Measurements from ENCODE around the gene DIAPH2. TPM values are rescaled to one million over a fixed set of nuclear protein-coding genes. Genes with fewer than 3 reads are reported as not detected.

Gene DIAPH2
- total and polyA plus RNA-seq, 2 of the 13 experiments (the other 11 are each of a cell fraction or from before 2014, with no cell fraction given) = 2.1 to 8.5 TPM

GRCh38 chrX:97363843-97364242, 679.2 kb downstream of the DIAPH2 start (continued):
- TF ChIP-seq ZFP37 (CRISPR knock-in tag; IDR thresholded peaks at IDR 0.05; ENCODE audit: borderline replicate concordance) = no peak

GRCh38 chrX:97366237-97366636, 681.6 kb downstream of the DIAPH2 start:
- Histone ChIP-seq H3K36me3 (replicated peaks in 1 of 2; ENCODE audit: control insufficient read depth in 1 of 2, insufficient read depth in 2 of 2, low read length in 2 of 2) (no peaks in the 10 kb centered on the region), H3K4me1 (ENCODE audit: insufficient read depth, low read length) (no peaks in the 10 kb centered on the region), H3K79me2 (ENCODE audit: insufficient read depth, low read length) (no peaks in the 10 kb centered on the region), H4K20me1 (ENCODE audit: insufficient read depth, low read length) (no peaks in the 10 kb centered on the region), H3K27me3 (ENCODE audit: control insufficient read depth in 1 of 2, insufficient read depth in 2 of 2, low read length in 2 of 2) (no peaks in the 10 kb centered on the region), H3K9ac (ENCODE audit: insufficient read depth, low read depth, low read length) (no peak overlapping the region), H3K9me3 (ENCODE audit: low read length) (no peaks in the 10 kb centered on the region), H2AFZ (ENCODE audit: low read length) (no peak overlapping the region), H3K27ac (ENCODE audit: extremely low read length, insufficient read depth, low read length) (no peak overlapping the region), H3K4me2 (ENCODE audit: low read depth, low read length) (no peak overlapping the region), H3K4me3 (replicated peaks in 1 of 3; ENCODE audit: insufficient read depth in 1 of 3, low read depth in 2 of 3, low read length in 3 of 3) (no peak overlapping the region)
- POLR2A ChIA-PET = no interaction called here
- ATAC-seq (no peak), FAIRE-seq (no peak), DNase-seq (ENCODE audit: low spot score) (no peak)
- no peak for TF ChIP-seq SIX1 (CRISPR knock-in tag; IDR thresholded peaks at IDR 0.05; ENCODE audit: borderline replicate concordance)
- intact Hi-C loops (cut with micrococcal nuclease; ENCODE audit: unreplicated experiment) = no loop called here
- 83% methylated on average over 3 of the region's 3 CpGs for WGBS (ENCODE audit: low lambda C conversion rate)
- no TSS peak for BruUV-seq (replicated peaks)
- CTCF ChIA-PET (ENCODE audit: low intra/inter-chr PET ratio, low total read pairs) = no interaction called here
- in situ Hi-C loops (cut with HindIII; ENCODE audit: extremely low pct_ligation_motif_present, low pct_unique_long_range_greater_than_20kb) = no loop called here

- Histone ChIP-seq H3K4me1 (ENCODE audit: insufficient read depth, low read length) (no peaks in the 10 kb centered on the region), H3K9me3 (ENCODE audit: low read length) (no peaks in the 10 kb centered on the region), H3K79me2 (ENCODE audit: insufficient read depth, low read length) (no peaks in the 10 kb centered on the region), H3K36me3 (replicated peaks in 1 of 2; ENCODE audit: control insufficient read depth in 1 of 2, insufficient read depth in 2 of 2, low read length in 2 of 2) (no peaks in the 10 kb centered on the region), H3K4me3 (replicated peaks in 1 of 3; ENCODE audit: insufficient read depth in 1 of 3, low read depth in 2 of 3, low read length in 3 of 3) (no peak overlapping the region), H3K4me2 (ENCODE audit: low read depth, low read length) (no peak overlapping the region), H3K27me3 (ENCODE audit: control insufficient read depth in 1 of 2, insufficient read depth in 2 of 2, low read length in 2 of 2) (no peaks in the 10 kb centered on the region), H2AFZ (ENCODE audit: low read length) (no peak overlapping the region), H4K20me1 (ENCODE audit: insufficient read depth, low read length) (no peaks in the 10 kb centered on the region), H3K27ac (ENCODE audit: extremely low read length, insufficient read depth, low read length) (no peak overlapping the region), H3K9ac (ENCODE audit: insufficient read depth, low read depth, low read length) (no peak overlapping the region)
- DNase-seq (ENCODE audit: low spot score) (no peak), ATAC-seq (no peak), FAIRE-seq (no peak)
- POLR2A ChIA-PET = no interaction called here
- intact Hi-C loops (cut with micrococcal nuclease; ENCODE audit: unreplicated experiment) = no loop called here
- no TSS peak for BruUV-seq (replicated peaks)
- CTCF ChIA-PET (ENCODE audit: low intra/inter-chr PET ratio, low total read pairs) = no interaction called here
- no peak for TF ChIP-seq TFDP2 (CRISPR knock-in tag; IDR thresholded peaks at IDR 0.05)
- 96% methylated on average over 2 of the region's 2 CpGs for WGBS (ENCODE audit: low lambda C conversion rate)
- in situ Hi-C loops (cut with HindIII; ENCODE audit: extremely low pct_ligation_motif_present, low pct_unique_long_range_greater_than_20kb) = no loop called here
Measured at GRCh38 chrX:97367125-97367524, 682.5 kb downstream of the DIAPH2 start.

All from HepG2 (cell line).